Measurements from ENCODE around the gene USP21.

- TF ChIP-seq POLR2AphosphoS5 (IDR thresholded peaks at IDR 0.05; ENCODE audit: borderline replicate concordance, low read depth, low read length) (no peak), EZH2 (IDR thresholded peaks at IDR 0.05) (no peak)
Measured at GRCh38 chr1:161159913-161160243, 578 bp downstream of the USP21 start.
